ENCODE results near the gene BHMT.
"Not testable (repeated sequence)": the region's sequence is repeated elsewhere in the genome, so short reads cannot be mapped to it uniquely, and the experiment has no call there.

BHMT gene

GRCh38 chr5:79111960-79112702 is 522 bp downstream of the BHMT start:
- DNase-seq (ENCODE audit: low read depth in 1 of 2, low spot score in 1 of 2): no peak

GRCh38 chr5:79112703-79113058 is 1.1 kb downstream of the BHMT start:
- no peak for DNase-seq (ENCODE audit: low read depth in 1 of 2, low spot score in 1 of 2)

GRCh38 chr5:79119486-79119885 is 7.9 kb downstream of the BHMT start:
- no peak for DNase-seq (ENCODE audit: low read depth in 1 of 2, low spot score in 1 of 2)

- DNase-seq (ENCODE audit: low read depth in 1 of 2, low spot score in 1 of 2): no peak
Observed at GRCh38 chr5:79120221-79120620, 8.6 kb downstream of the BHMT start.

- no peak for DNase-seq (ENCODE audit: low read depth in 1 of 2, low spot score in 1 of 2)
Observed at GRCh38 chr5:79122973-79123372, 11.4 kb downstream of the BHMT start.

- DNase-seq (ENCODE audit: low read depth in 1 of 2, low spot score in 1 of 2): no peak
Observed at GRCh38 chr5:79124607-79125006, 13.0 kb downstream of the BHMT start.

GRCh38 chr5:79130781-79131180 is 19.2 kb downstream of the BHMT start:
- DNase-seq (ENCODE audit: low read depth in 1 of 2, low spot score in 1 of 2): no peak

- no peak for DNase-seq (ENCODE audit: low read depth in 1 of 2, low spot score in 1 of 2)
Observed at GRCh38 chr5:79133121-79133656, 21.6 kb downstream of the BHMT start.

- DNase-seq (ENCODE audit: low read depth in 1 of 2, low spot score in 1 of 2): peak; percentile 24 to 55
Observed at GRCh38 chr5:79133657-79134451, 22.2 kb downstream of the BHMT start.

GRCh38 chr5:79135790-79136553 is 24.4 kb downstream of the BHMT start:
- DNase-seq (ENCODE audit: low read depth in 1 of 2, low spot score in 1 of 2): no peak

- DNase-seq (ENCODE audit: low read depth in 1 of 2, low spot score in 1 of 2): no peak
Observed at GRCh38 chr5:79136618-79137017, 25.0 kb downstream of the BHMT start.

GRCh38 chr5:79140553-79140952 is 28.9 kb downstream of the BHMT start:
- DNase-seq (ENCODE audit: low read depth in 1 of 2, low spot score in 1 of 2): no peak

GRCh38 chr5:79143684-79144379 is 32.2 kb downstream of the BHMT start:
- DNase-seq (ENCODE audit: low read depth in 1 of 2, low spot score in 1 of 2): no peak

GRCh38 chr5:79147076-79147475 is 35.5 kb downstream of the BHMT start:
- no peak for DNase-seq (ENCODE audit: low read depth in 1 of 2, low spot score in 1 of 2)

- no peak for DNase-seq (ENCODE audit: low read depth in 1 of 2, low spot score in 1 of 2)
Observed at GRCh38 chr5:79149433-79149832, 37.8 kb downstream of the BHMT start.

- DNase-seq (ENCODE audit: low read depth in 1 of 2, low spot score in 1 of 2): no peak
Observed at GRCh38 chr5:79151942-79152671, 40.5 kb downstream of the BHMT start.

- no peak for DNase-seq (ENCODE audit: low read depth in 1 of 2, low spot score in 1 of 2)
Observed at GRCh38 chr5:79157305-79157704, 45.7 kb downstream of the BHMT start.

- not testable (repeated sequence) for DNase-seq (ENCODE audit: low read depth in 1 of 2, low spot score in 1 of 2)
Observed at GRCh38 chr5:79161647-79162046, 50.0 kb downstream of the BHMT start.

- no peak for DNase-seq (ENCODE audit: low read depth in 1 of 2, low spot score in 1 of 2)
Observed at GRCh38 chr5:79168031-79168430, 56.4 kb downstream of the BHMT start.

- DNase-seq (ENCODE audit: low read depth in 1 of 2, low spot score in 1 of 2): no peak
Observed at GRCh38 chr5:79170661-79171060, 59.1 kb downstream of the BHMT start.
